WI38 (cell line): ENCODE measurements around the gene CCDC116.

Experiments
- H3K4me3 ChIP-seq: 2 replicates; pipeline ENCODE4 v1.5.1; 2011; ENCODE audit warnings: low read depth, mild to moderate bottlenecking, control low read depth, low read length
- TF ChIP-seq, protein P1 (sequence below): IDR thresholded peaks from 2 replicates; pipeline ENCODE4 v1.5.1; 2012; ENCODE audit warnings: low read depth, mild to moderate bottlenecking, control low read depth, low read length

Gene CCDC116

DNA sequence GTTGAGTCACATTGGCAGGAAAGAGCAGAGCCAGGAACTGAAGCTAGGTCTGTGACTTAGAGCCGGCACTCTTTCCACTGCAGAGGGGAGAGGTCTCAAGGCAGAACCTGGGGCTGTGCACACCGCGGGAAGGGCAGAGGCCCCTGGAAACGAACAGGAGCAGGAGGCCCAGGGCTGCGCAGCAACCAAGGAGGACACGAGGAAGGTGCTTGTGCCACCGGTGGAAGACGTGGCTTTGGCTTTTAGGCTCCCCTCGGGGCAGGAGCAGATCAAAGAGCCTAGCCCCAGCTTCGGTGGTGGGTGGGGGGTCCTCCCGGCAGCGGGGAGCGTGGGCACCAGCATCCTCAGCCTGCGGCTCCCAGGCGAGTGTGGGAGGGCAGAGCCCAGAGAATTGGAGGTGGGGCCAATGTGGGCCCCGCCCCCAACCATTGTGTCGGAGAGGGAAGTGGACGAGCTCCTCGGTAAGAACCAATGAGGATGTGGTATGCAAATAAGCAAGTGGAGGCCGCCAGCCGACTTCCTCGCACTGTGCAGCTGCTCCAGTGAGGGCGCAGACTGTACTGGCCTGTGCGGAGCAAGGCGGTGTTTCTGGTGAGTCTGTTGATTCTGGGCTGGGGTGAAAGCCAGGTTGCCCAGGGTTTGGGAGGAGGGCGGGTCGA is at the start of gene CCDC116:
Gene CCDC116 (plus strand): TSS at position 524 of the 659 bp plus-strand sequence. CDS start 422 bp downstream, outside the sequence.
- TF ChIP-seq, protein P1, sequence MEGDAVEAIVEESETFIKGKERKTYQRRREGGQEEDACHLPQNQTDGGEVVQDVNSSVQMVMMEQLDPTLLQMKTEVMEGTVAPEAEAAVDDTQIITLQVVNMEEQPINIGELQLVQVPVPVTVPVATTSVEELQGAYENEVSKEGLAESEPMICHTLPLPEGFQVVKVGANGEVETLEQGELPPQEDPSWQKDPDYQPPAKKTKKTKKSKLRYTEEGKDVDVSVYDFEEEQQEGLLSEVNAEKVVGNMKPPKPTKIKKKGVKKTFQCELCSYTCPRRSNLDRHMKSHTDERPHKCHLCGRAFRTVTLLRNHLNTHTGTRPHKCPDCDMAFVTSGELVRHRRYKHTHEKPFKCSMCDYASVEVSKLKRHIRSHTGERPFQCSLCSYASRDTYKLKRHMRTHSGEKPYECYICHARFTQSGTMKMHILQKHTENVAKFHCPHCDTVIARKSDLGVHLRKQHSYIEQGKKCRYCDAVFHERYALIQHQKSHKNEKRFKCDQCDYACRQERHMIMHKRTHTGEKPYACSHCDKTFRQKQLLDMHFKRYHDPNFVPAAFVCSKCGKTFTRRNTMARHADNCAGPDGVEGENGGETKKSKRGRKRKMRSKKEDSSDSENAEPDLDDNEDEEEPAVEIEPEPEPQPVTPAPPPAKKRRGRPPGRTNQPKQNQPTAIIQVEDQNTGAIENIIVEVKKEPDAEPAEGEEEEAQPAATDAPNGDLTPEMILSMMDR, result no peak
- H3K4me3 ChIP-seq, result no peak within 1 kb of the TSS

DNA sequence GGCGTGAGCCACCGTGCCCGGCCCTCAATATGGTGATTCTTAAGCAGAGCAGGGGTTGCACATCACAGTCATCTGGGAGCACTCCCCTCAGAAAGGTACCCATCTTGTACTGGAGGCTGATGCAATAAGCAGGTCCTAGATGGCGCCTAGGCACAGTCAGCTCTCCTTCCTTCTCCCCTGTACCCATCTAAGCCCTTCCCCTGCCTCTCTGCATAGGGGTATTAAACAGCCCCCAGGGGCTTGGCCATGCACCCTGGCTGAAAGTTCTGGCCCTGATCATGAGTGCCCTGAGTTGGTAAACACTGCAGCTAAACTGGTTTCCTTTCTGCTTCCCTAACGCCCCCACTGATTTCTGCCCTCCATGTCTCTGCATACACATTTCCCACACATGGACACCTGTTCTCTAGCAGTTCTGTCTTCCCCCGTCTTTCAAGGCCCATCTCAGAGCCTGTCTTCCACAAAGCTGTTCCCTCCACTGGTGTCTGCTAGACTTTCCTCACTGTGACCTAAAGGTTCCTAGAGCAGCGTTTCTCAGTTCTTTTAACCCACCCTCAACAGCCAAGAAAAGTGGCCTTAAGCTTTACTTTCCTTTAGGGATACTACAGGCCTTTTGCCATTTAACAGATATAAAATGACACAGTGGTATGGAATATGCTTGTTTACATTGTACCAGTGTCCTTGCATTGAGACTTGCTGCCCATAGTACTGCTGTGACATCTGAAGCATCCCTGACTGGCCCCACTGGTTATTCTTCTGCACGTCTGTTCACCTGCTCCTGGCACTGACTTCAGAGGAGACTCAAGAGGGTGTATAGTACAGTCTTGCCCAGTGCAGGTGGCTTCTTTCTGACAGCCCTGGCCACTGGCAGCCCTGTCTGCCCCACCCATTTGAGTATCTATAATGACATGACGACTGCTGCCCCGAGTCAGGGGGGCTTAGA is 49.5 kb upstream of the CCDC116 start:
- no peak overlapping the region for H3K4me3 ChIP-seq
- TF ChIP-seq, protein P1, result no peak

- TF ChIP-seq, protein P1, result no peak
- no peak overlapping the region for H3K4me3 ChIP-seq
Observed at GRCh38 chr22:21585389-21585788, 47.2 kb upstream of the CCDC116 start.

- TF ChIP-seq, protein P1, result no peak
- no peak overlapping the region for H3K4me3 ChIP-seq
Observed at GRCh38 chr22:21587803-21588611, 44.6 kb upstream of the CCDC116 start.

- H3K4me3 ChIP-seq, result no peak overlapping the region
- TF ChIP-seq, protein P1, result no peak
Observed at GRCh38 chr22:21589396-21589795, 43.2 kb upstream of the CCDC116 start.

- no peak overlapping the region for H3K4me3 ChIP-seq
- TF ChIP-seq, protein P1, result no peak
Observed at GRCh38 chr22:21590809-21591641, 41.5 kb upstream of the CCDC116 start.
